OCI-LY3 (cell line): ENCODE measurements around the gene FES.
"Not testable (repeated sequence)": the region's sequence is repeated elsewhere in the genome, so short reads cannot be mapped to it uniquely, and the experiment has no call there.

Experiments
- H2AFZ ChIP-seq: fragments of 200-600, 300-600 bp; shearing (Covaris generic); 2 replicates; pipeline ENCODE4 v1.6.0; 2014; ENCODE audit warnings: antibody characterized with exemption, low read depth, low read length
- H3K27ac ChIP-seq: fragments of 200-600, 300-600 bp; sonication (generic); 2 replicates; pipeline ENCODE4 v1.5.1; 2014; ENCODE audit warnings: mild to moderate bottlenecking, low read length, moderate library complexity, mixed read lengths
- H3K27me3 ChIP-seq: fragments of 200-600, 300-600 bp; sonication (generic); 2 replicates; pipeline ENCODE4 v1.6.1; 2014; ENCODE audit warnings: low read depth, low read length, mixed read lengths
- H3K36me3 ChIP-seq: fragments of 200-600, 300-600 bp; sonication (generic); replicated peaks from 2 replicates; pipeline ENCODE3; 2014; ENCODE audit warnings: low read depth, low read length, mixed read lengths
- H3K4me1 ChIP-seq: fragments of 300-600, 200-600 bp; sonication (generic); 2 replicates; pipeline ENCODE4 v1.6.1; 2014; ENCODE audit warnings: low read length, mixed read lengths
- H3K4me2 ChIP-seq: fragments of 200-600, 300-600 bp; sonication (generic); 2 replicates; pipeline ENCODE4 v1.6.1; 2014; ENCODE audit warnings: low read length, mixed read lengths
- H3K4me3 ChIP-seq: fragments of 300-600, 200-600 bp; sonication (generic); 2 replicates; pipeline ENCODE4 v1.5.1; 2014; ENCODE audit warnings: antibody characterized with exemption, mild to moderate bottlenecking, low read length, moderate library complexity
- H3K79me2 ChIP-seq: fragments of 300-600, 200-600 bp; shearing (Covaris generic); 2 replicates; pipeline ENCODE4 v1.6.1; 2014; ENCODE audit warnings: mild to moderate bottlenecking, low read length, mixed read lengths
- H3K9ac ChIP-seq: fragments of 300-600, 200-600 bp; shearing (Covaris generic); 2 replicates; pipeline ENCODE4 v1.6.0; 2014; ENCODE audit warnings: mild to moderate bottlenecking, low read length, moderate library complexity
- H3K9me3 ChIP-seq: fragments of 200-600, 300-600 bp; shearing (Covaris generic); 2 replicates; pipeline ENCODE4 v1.6.1; 2014; ENCODE audit warnings: low read length, mixed read lengths; ENCODE audit not compliant: insufficient read depth
- H4K20me1 ChIP-seq: fragments of 200-600, 300-600 bp; sonication (generic); 2 replicates; pipeline ENCODE4 v1.6.1; 2016; ENCODE audit warnings: low read length, mixed read lengths; ENCODE audit not compliant: insufficient read depth
- EZH2phosphoT487 ChIP-seq: fragments of 200-600 bp; shearing (Covaris generic); IDR thresholded peaks from 2 replicates; pipeline ENCODE4 v1.6.1; 2018; ENCODE audit warnings: antibody characterized with exemption, mixed run types, low read depth
- TF ChIP-seq, protein P1 (sequence below): fragments of 200-600, 300-600 bp; sonication (generic); IDR thresholded peaks from 2 replicates; pipeline ENCODE4 v1.5.1; 2014; ENCODE audit warnings: antibody characterized with exemption, low read length, low read depth

FES gene

DNA sequence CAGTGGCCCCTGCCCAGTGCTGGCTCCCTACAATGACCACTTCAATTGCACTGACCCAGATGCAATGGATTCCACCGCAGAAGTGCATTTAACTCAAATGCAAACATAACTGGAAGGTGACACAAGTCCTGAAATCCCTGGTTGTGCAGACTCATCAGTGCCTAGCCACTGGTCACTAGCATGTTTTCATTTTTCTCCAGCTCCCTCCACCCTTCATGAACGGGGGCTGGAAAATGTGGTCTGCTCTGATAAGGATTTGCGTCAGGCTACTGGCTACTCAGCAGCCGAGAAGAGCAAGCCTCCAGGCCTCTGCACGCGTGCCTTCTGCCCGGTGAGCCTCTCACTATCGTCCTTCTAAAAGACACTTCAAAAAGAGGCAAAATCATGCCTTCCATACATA lies 43.4 kb upstream of the FES start:
- Histone ChIP-seq H3K79me2 (no peaks in the 10 kb centered on the region), H3K9me3 (no peaks in the 10 kb centered on the region), H4K20me1 (no peaks in the 10 kb centered on the region), H3K4me2 (no peak overlapping the region), H3K4me3 (no peak overlapping the region), H3K9ac (no peak overlapping the region), H3K4me1 (peaks cover 27% of the 10 kb centered on the region), H3K27me3 (peaks cover 32% of the 10 kb centered on the region), H3K27ac (no peak overlapping the region), H2AFZ (no peak overlapping the region), H3K36me3 (no peaks in the 10 kb centered on the region)
- TF ChIP-seq, protein P1, sequence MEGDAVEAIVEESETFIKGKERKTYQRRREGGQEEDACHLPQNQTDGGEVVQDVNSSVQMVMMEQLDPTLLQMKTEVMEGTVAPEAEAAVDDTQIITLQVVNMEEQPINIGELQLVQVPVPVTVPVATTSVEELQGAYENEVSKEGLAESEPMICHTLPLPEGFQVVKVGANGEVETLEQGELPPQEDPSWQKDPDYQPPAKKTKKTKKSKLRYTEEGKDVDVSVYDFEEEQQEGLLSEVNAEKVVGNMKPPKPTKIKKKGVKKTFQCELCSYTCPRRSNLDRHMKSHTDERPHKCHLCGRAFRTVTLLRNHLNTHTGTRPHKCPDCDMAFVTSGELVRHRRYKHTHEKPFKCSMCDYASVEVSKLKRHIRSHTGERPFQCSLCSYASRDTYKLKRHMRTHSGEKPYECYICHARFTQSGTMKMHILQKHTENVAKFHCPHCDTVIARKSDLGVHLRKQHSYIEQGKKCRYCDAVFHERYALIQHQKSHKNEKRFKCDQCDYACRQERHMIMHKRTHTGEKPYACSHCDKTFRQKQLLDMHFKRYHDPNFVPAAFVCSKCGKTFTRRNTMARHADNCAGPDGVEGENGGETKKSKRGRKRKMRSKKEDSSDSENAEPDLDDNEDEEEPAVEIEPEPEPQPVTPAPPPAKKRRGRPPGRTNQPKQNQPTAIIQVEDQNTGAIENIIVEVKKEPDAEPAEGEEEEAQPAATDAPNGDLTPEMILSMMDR = no peak
- no peak for TF ChIP-seq EZH2phosphoT487

DNA sequence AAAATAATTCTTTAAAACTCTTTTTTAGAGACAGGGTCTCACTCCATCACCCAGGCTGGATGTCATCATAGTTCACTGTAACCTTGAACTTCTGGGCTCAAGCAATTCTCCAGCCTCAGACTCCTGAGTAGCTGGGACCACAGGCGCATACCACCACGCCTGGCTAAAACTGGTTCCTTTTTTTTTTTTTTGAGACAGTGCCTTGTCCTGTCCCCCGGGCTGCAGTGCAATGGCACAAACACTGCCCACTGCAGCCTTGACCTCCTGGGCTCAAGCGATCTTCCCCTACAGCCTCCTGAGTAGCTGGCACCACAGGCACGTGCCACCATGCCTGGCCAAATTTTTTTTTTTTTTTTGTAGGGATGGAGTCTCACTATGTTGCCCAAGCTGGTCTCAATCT lies 39.6 kb upstream of the FES start:
- Histone ChIP-seq H3K79me2 (no peaks in the 10 kb centered on the region), H3K9me3 (no peaks in the 10 kb centered on the region), H3K36me3 (no peaks in the 10 kb centered on the region), H3K4me2 (peak overlapping the region; percentile 37), H4K20me1 (no peaks in the 10 kb centered on the region), H2AFZ (no peak overlapping the region), H3K27ac (no peak overlapping the region), H3K9ac (no peak overlapping the region), H3K27me3 (peaks cover 17% of the 10 kb centered on the region), H3K4me1 (peaks cover 15% of the 10 kb centered on the region), H3K4me3 (no peak overlapping the region)
- TF ChIP-seq, protein P1 = no peak
- no peak for TF ChIP-seq EZH2phosphoT487

DNA sequence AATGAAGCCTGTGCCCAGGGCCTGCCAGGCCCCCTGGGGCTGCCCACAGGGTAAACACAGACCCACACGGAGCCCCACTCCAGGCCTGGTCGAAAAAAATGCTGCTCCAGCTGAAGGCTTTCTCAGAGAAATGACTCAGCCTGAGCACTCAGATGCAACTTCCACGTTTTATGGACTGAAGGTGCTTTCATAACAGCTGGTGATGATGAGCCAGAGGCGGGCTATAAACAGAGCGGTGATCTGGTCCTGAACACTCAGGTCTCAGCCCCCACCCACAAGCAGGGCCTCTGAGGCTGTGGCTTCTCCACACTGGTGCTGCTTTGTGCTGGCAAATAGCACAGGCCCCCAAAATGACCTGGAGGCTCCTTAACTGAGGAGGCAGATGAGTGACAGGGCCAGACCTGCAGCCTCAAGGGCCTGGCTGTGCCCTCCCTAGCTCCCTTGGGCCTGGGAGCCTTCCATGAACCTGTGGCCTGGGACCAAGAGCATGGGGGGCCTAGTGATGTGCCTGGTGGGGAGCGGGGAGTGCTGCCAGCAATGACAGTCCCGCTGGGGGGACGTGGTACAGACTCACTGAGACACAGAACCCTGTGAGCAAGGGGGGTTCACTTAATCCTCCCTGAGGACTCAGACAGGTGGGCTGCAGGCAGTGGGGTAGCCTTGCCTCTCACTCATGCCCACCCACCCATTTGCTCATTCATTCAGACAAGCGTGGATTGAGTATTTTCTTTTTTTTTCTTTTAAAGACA lies 38.9 kb upstream of the FES start:
- H3K79me2 ChIP-seq = no peaks in the 10 kb centered on the region
- H2AFZ ChIP-seq = peak overlapping the region; percentile 49
- H3K4me3 ChIP-seq = no peak overlapping the region
- peak overlapping the region; percentile 37 for H3K4me2 ChIP-seq
- no peak overlapping the region for H3K9ac ChIP-seq
- H3K9me3 ChIP-seq = no peaks in the 10 kb centered on the region
- no peaks in the 10 kb centered on the region for H4K20me1 ChIP-seq
- no peaks in the 10 kb centered on the region for H3K36me3 ChIP-seq
- H3K4me1 ChIP-seq = peaks cover 12% of the 10 kb centered on the region
- peaks cover 17% of the 10 kb centered on the region for H3K27me3 ChIP-seq
- TF ChIP-seq EZH2phosphoT487 = no peak
- TF ChIP-seq, protein P1 = no peak
- no peak overlapping the region for H3K27ac ChIP-seq

DNA sequence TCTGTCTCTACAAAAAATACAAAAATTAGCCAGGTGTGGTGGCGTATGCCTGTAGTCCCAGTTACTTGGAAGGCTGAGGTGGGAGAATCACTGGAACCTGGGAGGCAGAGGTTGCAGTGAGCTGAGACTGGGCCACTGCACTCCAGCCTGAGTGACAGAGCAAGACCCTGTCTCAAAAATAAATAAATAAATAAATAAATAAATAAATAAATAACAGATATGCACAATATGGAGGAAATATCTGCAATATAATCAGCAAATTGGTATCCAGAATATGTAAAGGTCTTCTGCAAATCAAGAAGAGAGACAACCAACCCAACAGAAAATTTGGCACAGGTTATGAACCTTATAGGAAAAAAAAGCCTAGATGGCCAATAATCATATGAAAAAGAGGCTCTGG lies 34.9 kb upstream of the FES start:
- H3K27me3 ChIP-seq = peaks cover 27% of the 10 kb centered on the region
- H3K4me3 ChIP-seq, H3K4me2 ChIP-seq, H3K79me2 ChIP-seq, H2AFZ ChIP-seq, H3K27ac ChIP-seq, H3K36me3 ChIP-seq, H3K9ac ChIP-seq, H4K20me1 ChIP-seq, H3K9me3 ChIP-seq: not testable (repeated sequence)
- peaks cover 27% of the 10 kb centered on the region for H3K4me1 ChIP-seq
